Measurements from ENCODE around the gene SIRPB2.

DNA sequence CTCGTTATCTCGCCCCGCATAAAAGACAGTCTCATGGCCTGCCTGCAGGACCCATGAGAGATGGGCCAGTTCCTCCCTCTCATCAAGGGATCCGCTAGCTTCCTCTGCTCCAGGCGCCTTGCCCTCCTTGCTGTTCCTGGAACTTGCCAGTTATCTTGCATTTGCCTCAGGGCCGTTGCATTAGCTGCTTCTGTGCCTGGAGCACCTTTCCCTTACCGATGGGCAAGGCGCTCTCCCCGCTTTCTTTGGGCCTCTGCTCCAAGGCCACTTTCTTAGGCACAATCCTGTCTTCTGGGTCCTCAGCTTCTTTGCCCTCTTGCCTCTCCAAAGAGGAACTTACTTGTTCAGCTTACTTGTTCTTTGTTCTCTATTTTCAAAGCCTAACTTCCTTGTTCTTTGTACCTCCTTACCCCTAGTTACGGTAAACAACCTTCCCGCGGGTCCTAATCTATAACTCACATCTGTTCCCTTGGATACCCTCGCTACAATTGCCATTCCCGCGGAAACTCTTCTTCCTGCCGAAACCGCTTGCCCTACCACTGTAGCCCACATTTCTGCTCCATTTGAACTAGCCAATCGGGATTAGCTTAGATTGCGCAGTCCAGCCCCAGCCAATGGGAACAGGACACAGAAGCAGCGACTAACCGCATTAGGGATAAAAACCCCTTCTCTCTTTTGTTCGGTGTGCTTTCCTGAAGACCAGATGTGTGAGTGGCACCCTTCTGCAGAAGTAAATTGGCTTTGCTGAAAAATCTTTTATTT, 23.7 kb downstream of the SIRPB2 start:
- no peak for TF ChIP-seq YY1 (IDR thresholded peaks at IDR 0.05; ENCODE audit: insufficient read depth, insufficient read length)
- TF ChIP-seq ZNF274 (IDR thresholded peaks at IDR 0.05; ENCODE audit: low read depth, low read length) = no peak
- TF ChIP-seq SUZ12 (IDR thresholded peaks at IDR 0.05; ENCODE audit: extremely low read depth, insufficient read depth, insufficient read length) = no peak

Measured in NT2/D1 (cell line).